ENCODE measurements around the gene PRG2.
"Not testable (repeated sequence)": the region's sequence is repeated elsewhere in the genome, so short reads cannot be mapped to it uniquely, and the experiment has no call there.

Gene PRG2

GRCh38 chr11:57363131-57364080 is 27.0 kb downstream of the PRG2 start:
- Histone ChIP-seq H3K4me1 (ENCODE audit: control insufficient read depth, insufficient read depth, low read length) (peaks cover 29% of the 10 kb centered on the region), H3K27me3 (ENCODE audit: control insufficient read depth, insufficient read depth, low read length) (no peaks in the 10 kb centered on the region), H3K27ac (ENCODE audit: low read depth, low read length) (no peak overlapping the region), H3K9ac (ENCODE audit: low read depth, low read length) (no peak overlapping the region), H3K9me3 (ENCODE audit: control insufficient read depth, insufficient read depth, low read length) (no peaks in the 10 kb centered on the region), H3K4me3 (ENCODE audit: low read depth, low read length) (no peak overlapping the region), H3K36me3 (ENCODE audit: control insufficient read depth, insufficient read depth, low read length) (no peaks in the 10 kb centered on the region)

GRCh38 chr11:57361926-57362325 is 28.5 kb downstream of the PRG2 start:
- H3K9me3 ChIP-seq (ENCODE audit: control insufficient read depth, insufficient read depth, low read length) = no peaks in the 10 kb centered on the region
- H3K9ac ChIP-seq (ENCODE audit: low read depth, low read length) = no peak overlapping the region
- H3K27ac ChIP-seq (ENCODE audit: low read depth, low read length) = no peak overlapping the region
- H3K27me3 ChIP-seq (ENCODE audit: control insufficient read depth, insufficient read depth, low read length) = no peaks in the 10 kb centered on the region
- no peak overlapping the region for H3K4me3 ChIP-seq (ENCODE audit: low read depth, low read length)
- peaks cover 29% of the 10 kb centered on the region for H3K4me1 ChIP-seq (ENCODE audit: control insufficient read depth, insufficient read depth, low read length)
- no peaks in the 10 kb centered on the region for H3K36me3 ChIP-seq (ENCODE audit: control insufficient read depth, insufficient read depth, low read length)

GRCh38 chr11:57361420-57361819 is 29.0 kb downstream of the PRG2 start:
- H3K36me3 ChIP-seq (ENCODE audit: control insufficient read depth, insufficient read depth, low read length); H3K9ac ChIP-seq (ENCODE audit: low read depth, low read length); H3K9me3 ChIP-seq (ENCODE audit: control insufficient read depth, insufficient read depth, low read length); H3K27me3 ChIP-seq (ENCODE audit: control insufficient read depth, insufficient read depth, low read length); H3K4me3 ChIP-seq (ENCODE audit: low read depth, low read length); H3K27ac ChIP-seq (ENCODE audit: low read depth, low read length): not testable (repeated sequence)
- H3K4me1 ChIP-seq (ENCODE audit: control insufficient read depth, insufficient read depth, low read length) = peaks cover 29% of the 10 kb centered on the region

- no peak overlapping the region for H3K9ac ChIP-seq (ENCODE audit: low read depth, low read length)
- no peaks in the 10 kb centered on the region for H3K36me3 ChIP-seq (ENCODE audit: control insufficient read depth, insufficient read depth, low read length)
- H3K4me3 ChIP-seq (ENCODE audit: low read depth, low read length) = no peak overlapping the region
- no peaks in the 10 kb centered on the region for H3K27me3 ChIP-seq (ENCODE audit: control insufficient read depth, insufficient read depth, low read length)
- H3K9me3 ChIP-seq (ENCODE audit: control insufficient read depth, insufficient read depth, low read length) = no peaks in the 10 kb centered on the region
- peaks cover 26% of the 10 kb centered on the region for H3K4me1 ChIP-seq (ENCODE audit: control insufficient read depth, insufficient read depth, low read length)
- H3K27ac ChIP-seq (ENCODE audit: low read depth, low read length) = no peak overlapping the region
These were observed 29.5 kb downstream of the PRG2 start for GRCh38 chr11:57360991-57361390.

GRCh38 chr11:57359896-57360690 is 30.4 kb downstream of the PRG2 start:
- Histone ChIP-seq H3K27me3 (ENCODE audit: control insufficient read depth, insufficient read depth, low read length) (no peaks in the 10 kb centered on the region), H3K36me3 (ENCODE audit: control insufficient read depth, insufficient read depth, low read length) (no peaks in the 10 kb centered on the region), H3K4me3 (ENCODE audit: low read depth, low read length) (no peak overlapping the region), H3K27ac (ENCODE audit: low read depth, low read length) (no peak overlapping the region), H3K4me1 (ENCODE audit: control insufficient read depth, insufficient read depth, low read length) (peaks cover 17% of the 10 kb centered on the region), H3K9ac (ENCODE audit: low read depth, low read length) (no peak overlapping the region), H3K9me3 (ENCODE audit: control insufficient read depth, insufficient read depth, low read length) (no peaks in the 10 kb centered on the region)

- Histone ChIP-seq H3K27me3 (ENCODE audit: control insufficient read depth, insufficient read depth, low read length) (no peaks in the 10 kb centered on the region), H3K9me3 (ENCODE audit: control insufficient read depth, insufficient read depth, low read length) (no peaks in the 10 kb centered on the region), H3K4me1 (ENCODE audit: control insufficient read depth, insufficient read depth, low read length) (peaks cover 10% of the 10 kb centered on the region), H3K4me3 (ENCODE audit: low read depth, low read length) (no peak overlapping the region), H3K36me3 (ENCODE audit: control insufficient read depth, insufficient read depth, low read length) (no peaks in the 10 kb centered on the region), H3K9ac (ENCODE audit: low read depth, low read length) (no peak overlapping the region), H3K27ac (ENCODE audit: low read depth, low read length) (no peak overlapping the region)
These were observed 31.1 kb downstream of the PRG2 start for GRCh38 chr11:57359396-57359795.

- H3K27ac ChIP-seq (ENCODE audit: low read depth, low read length) = no peak overlapping the region
- H3K4me1 ChIP-seq (ENCODE audit: control insufficient read depth, insufficient read depth, low read length) = peaks cover 10% of the 10 kb centered on the region
- H3K9me3 ChIP-seq (ENCODE audit: control insufficient read depth, insufficient read depth, low read length) = no peaks in the 10 kb centered on the region
- H3K27me3 ChIP-seq (ENCODE audit: control insufficient read depth, insufficient read depth, low read length) = no peaks in the 10 kb centered on the region
- H3K9ac ChIP-seq (ENCODE audit: low read depth, low read length) = no peak overlapping the region
- H3K4me3 ChIP-seq (ENCODE audit: low read depth, low read length) = no peak overlapping the region
- H3K36me3 ChIP-seq (ENCODE audit: control insufficient read depth, insufficient read depth, low read length) = no peaks in the 10 kb centered on the region
These were observed 31.5 kb downstream of the PRG2 start for GRCh38 chr11:57358991-57359390.

- H3K9ac ChIP-seq (ENCODE audit: low read depth, low read length) = no peak overlapping the region
- peaks cover 10% of the 10 kb centered on the region for H3K4me1 ChIP-seq (ENCODE audit: control insufficient read depth, insufficient read depth, low read length)
- no peak overlapping the region for H3K27ac ChIP-seq (ENCODE audit: low read depth, low read length)
- H3K36me3 ChIP-seq (ENCODE audit: control insufficient read depth, insufficient read depth, low read length) = no peaks in the 10 kb centered on the region
- H3K9me3 ChIP-seq (ENCODE audit: control insufficient read depth, insufficient read depth, low read length) = no peaks in the 10 kb centered on the region
- no peak overlapping the region for H3K4me3 ChIP-seq (ENCODE audit: low read depth, low read length)
- H3K27me3 ChIP-seq (ENCODE audit: control insufficient read depth, insufficient read depth, low read length) = no peaks in the 10 kb centered on the region
These were observed 31.9 kb downstream of the PRG2 start for GRCh38 chr11:57358543-57358961.

GRCh38 chr11:57357856-57358255 is 32.6 kb downstream of the PRG2 start:
- no peaks in the 10 kb centered on the region for H3K9me3 ChIP-seq (ENCODE audit: control insufficient read depth, insufficient read depth, low read length)
- H3K27me3 ChIP-seq (ENCODE audit: control insufficient read depth, insufficient read depth, low read length) = no peaks in the 10 kb centered on the region
- no peak overlapping the region for H3K27ac ChIP-seq (ENCODE audit: low read depth, low read length)
- no peak overlapping the region for H3K9ac ChIP-seq (ENCODE audit: low read depth, low read length)
- no peaks in the 10 kb centered on the region for H3K36me3 ChIP-seq (ENCODE audit: control insufficient read depth, insufficient read depth, low read length)
- H3K4me1 ChIP-seq (ENCODE audit: control insufficient read depth, insufficient read depth, low read length) = peaks cover 15% of the 10 kb centered on the region
- no peak overlapping the region for H3K4me3 ChIP-seq (ENCODE audit: low read depth, low read length)

- Histone ChIP-seq H3K4me3 (ENCODE audit: low read depth, low read length) (no peak overlapping the region), H3K9me3 (ENCODE audit: control insufficient read depth, insufficient read depth, low read length) (no peaks in the 10 kb centered on the region), H3K9ac (ENCODE audit: low read depth, low read length) (no peak overlapping the region), H3K36me3 (ENCODE audit: control insufficient read depth, insufficient read depth, low read length) (no peaks in the 10 kb centered on the region), H3K27me3 (ENCODE audit: control insufficient read depth, insufficient read depth, low read length) (no peaks in the 10 kb centered on the region), H3K4me1 (ENCODE audit: control insufficient read depth, insufficient read depth, low read length) (peaks cover 15% of the 10 kb centered on the region), H3K27ac (ENCODE audit: low read depth, low read length) (no peak overlapping the region)
These were observed 33.1 kb downstream of the PRG2 start for GRCh38 chr11:57357310-57357709.

- no peak overlapping the region for H3K4me3 ChIP-seq (ENCODE audit: low read depth, low read length)
- no peak overlapping the region for H3K27ac ChIP-seq (ENCODE audit: low read depth, low read length)
- H3K9me3 ChIP-seq (ENCODE audit: control insufficient read depth, insufficient read depth, low read length) = no peaks in the 10 kb centered on the region
- H3K4me1 ChIP-seq (ENCODE audit: control insufficient read depth, insufficient read depth, low read length) = peaks cover 15% of the 10 kb centered on the region
- no peak overlapping the region for H3K9ac ChIP-seq (ENCODE audit: low read depth, low read length)
- no peaks in the 10 kb centered on the region for H3K27me3 ChIP-seq (ENCODE audit: control insufficient read depth, insufficient read depth, low read length)
- no peaks in the 10 kb centered on the region for H3K36me3 ChIP-seq (ENCODE audit: control insufficient read depth, insufficient read depth, low read length)
These were observed 34.2 kb downstream of the PRG2 start for GRCh38 chr11:57356268-57356667.

Data from HUES48 (cell line).